ENCODE measurements around the gene ST8SIA4. TPM values are rescaled to one million over a fixed set of nuclear protein-coding genes. Genes with fewer than 3 reads are reported as not detected.
A peak's percentile ranks its signal among the peaks of the same experiment; 100 is the strongest.

ST8SIA4 gene
- polyA plus RNA-seq, 3 donors: 12.4 to 36.4 (median 30.7) TPM

DNA sequence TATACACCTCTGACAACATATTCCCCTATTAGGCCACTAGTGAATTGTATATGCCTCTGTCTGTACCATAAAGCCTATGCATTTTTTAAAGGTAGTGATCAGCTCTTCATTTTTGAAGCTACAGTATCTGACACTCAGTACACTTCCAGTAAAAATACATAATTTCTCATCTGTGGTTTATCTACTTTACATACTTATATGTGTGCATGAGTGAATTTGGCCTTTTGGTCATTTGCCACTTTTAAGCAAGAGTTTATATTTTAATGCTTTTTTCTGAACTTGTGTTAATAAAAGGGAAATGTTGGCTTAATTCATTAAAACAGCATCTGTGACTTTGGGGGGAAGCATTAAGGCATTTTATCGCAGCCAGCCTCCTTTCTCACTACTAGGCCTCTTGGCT, 47.8 kb downstream of the ST8SIA4 start:
- Mint-ChIP-seq H3K9me3 (no peaks in the 10 kb centered on the region), H3K36me3 (peaks cover 27 to 38% of the 10 kb centered on the region in 2 donors), H3K27me3 (ENCODE audit: low read depth in 3 of 3) (no peaks in the 10 kb centered on the region), H3K4me3 (no peak overlapping the region), H3K4me1 (peaks cover 42% of the 10 kb centered on the region), H3K27ac (peak overlapping the region in 3 of 7 donors; percentile 47 to 79 (median 58))
- Histone ChIP-seq H3K27me3 (ENCODE audit: control insufficient read depth in 2 of 2, insufficient read depth in 2 of 2, low read length in 2 of 2) (no peaks in the 10 kb centered on the region), H3K9ac (ENCODE audit: insufficient read depth, low read length, poor library complexity, severe bottlenecking) (no peak overlapping the region), H2AFZ (ENCODE audit: insufficient read depth, low read depth, low read length, poor library complexity, severe bottlenecking) (no peak overlapping the region), H4K20me1 (ENCODE audit: insufficient read depth, low read length) (peaks cover 3% of the 10 kb centered on the region), H3K27ac (ENCODE audit: low read depth in 1 of 2, low read length in 2 of 2) (peak overlapping the region in 1 of 2 donors; percentile 80), H3K9me3 (replicated peaks in 1 of 2; ENCODE audit: control insufficient read depth in 1 of 2, insufficient read depth in 1 of 2, low read length in 2 of 2) (no peaks in the 10 kb centered on the region), H3K4me1 (ENCODE audit: control insufficient read depth in 1 of 2, insufficient read depth in 2 of 2, low read length in 2 of 2) (peaks cover 23 to 34% of the 10 kb centered on the region in 2 donors), H3K4me2 (replicated peaks; ENCODE audit: extremely low read depth, low read length, poor library complexity, severe bottlenecking) (no peak overlapping the region), H3K79me2 (ENCODE audit: insufficient read depth, low read length) (peaks cover 36% of the 10 kb centered on the region), H3K4me3 (replicated peaks in 1 of 3; ENCODE audit: low read depth in 2 of 3, low read length in 3 of 3) (peak overlapping the region in 1 of 3 experiments; percentile 1), H3K36me3 (replicated peaks in 1 of 2; ENCODE audit: control insufficient read depth in 1 of 2, insufficient read depth in 2 of 2, low read length in 2 of 2) (peaks cover 10 to 30% of the 10 kb centered on the region in 2 donors)
- TF ChIP-seq, protein P1, sequence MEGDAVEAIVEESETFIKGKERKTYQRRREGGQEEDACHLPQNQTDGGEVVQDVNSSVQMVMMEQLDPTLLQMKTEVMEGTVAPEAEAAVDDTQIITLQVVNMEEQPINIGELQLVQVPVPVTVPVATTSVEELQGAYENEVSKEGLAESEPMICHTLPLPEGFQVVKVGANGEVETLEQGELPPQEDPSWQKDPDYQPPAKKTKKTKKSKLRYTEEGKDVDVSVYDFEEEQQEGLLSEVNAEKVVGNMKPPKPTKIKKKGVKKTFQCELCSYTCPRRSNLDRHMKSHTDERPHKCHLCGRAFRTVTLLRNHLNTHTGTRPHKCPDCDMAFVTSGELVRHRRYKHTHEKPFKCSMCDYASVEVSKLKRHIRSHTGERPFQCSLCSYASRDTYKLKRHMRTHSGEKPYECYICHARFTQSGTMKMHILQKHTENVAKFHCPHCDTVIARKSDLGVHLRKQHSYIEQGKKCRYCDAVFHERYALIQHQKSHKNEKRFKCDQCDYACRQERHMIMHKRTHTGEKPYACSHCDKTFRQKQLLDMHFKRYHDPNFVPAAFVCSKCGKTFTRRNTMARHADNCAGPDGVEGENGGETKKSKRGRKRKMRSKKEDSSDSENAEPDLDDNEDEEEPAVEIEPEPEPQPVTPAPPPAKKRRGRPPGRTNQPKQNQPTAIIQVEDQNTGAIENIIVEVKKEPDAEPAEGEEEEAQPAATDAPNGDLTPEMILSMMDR (IDR thresholded peaks at IDR 0.05): no peak
- intact Hi-C loops (cut with micrococcal nuclease): no loop called here
- DNase-seq: no peak
- WGBS (ENCODE audit: insufficient coverage): no CpG with 5 or more reads among the region's 1 CpG

DNA sequence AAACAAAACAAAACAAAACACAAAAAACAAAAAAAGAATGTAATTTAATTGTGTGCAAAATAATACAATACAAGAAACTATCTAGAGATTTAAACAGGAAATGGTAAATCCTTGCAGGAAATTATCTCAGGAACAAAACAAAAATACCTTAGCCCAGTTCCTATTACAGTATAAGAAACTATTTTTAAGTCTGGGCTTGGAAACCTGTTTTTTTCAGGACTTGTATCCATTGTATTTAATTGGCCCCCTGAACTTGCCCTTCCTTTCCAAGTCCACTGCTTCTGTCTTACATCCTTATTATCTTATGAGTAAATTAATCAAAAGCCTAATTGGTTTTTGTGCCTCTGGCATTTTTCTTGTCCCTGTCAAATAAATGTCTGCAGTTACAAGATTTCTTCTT, 48.5 kb downstream of the ST8SIA4 start:
- Histone ChIP-seq H3K4me1 (ENCODE audit: control insufficient read depth in 1 of 2, insufficient read depth in 2 of 2, low read length in 2 of 2) (peaks cover 23 to 34% of the 10 kb centered on the region in 2 donors), H3K27me3 (ENCODE audit: control insufficient read depth in 2 of 2, insufficient read depth in 2 of 2, low read length in 2 of 2) (no peaks in the 10 kb centered on the region), H4K20me1 (ENCODE audit: insufficient read depth, low read length) (no peaks in the 10 kb centered on the region), H3K27ac (ENCODE audit: low read depth in 1 of 2, low read length in 2 of 2) (peak overlapping the region in 1 of 2 donors; percentile 80), H3K79me2 (ENCODE audit: insufficient read depth, low read length) (peaks cover 36% of the 10 kb centered on the region), H3K4me2 (replicated peaks; ENCODE audit: extremely low read depth, low read length, poor library complexity, severe bottlenecking) (no peak overlapping the region), H3K4me3 (replicated peaks in 1 of 3; ENCODE audit: low read depth in 2 of 3, low read length in 3 of 3) (peak overlapping the region in 1 of 3 experiments; percentile 1), H2AFZ (ENCODE audit: insufficient read depth, low read depth, low read length, poor library complexity, severe bottlenecking) (no peak overlapping the region), H3K9me3 (replicated peaks in 1 of 2; ENCODE audit: control insufficient read depth in 1 of 2, insufficient read depth in 1 of 2, low read length in 2 of 2) (no peaks in the 10 kb centered on the region), H3K9ac (ENCODE audit: insufficient read depth, low read length, poor library complexity, severe bottlenecking) (no peak overlapping the region), H3K36me3 (replicated peaks in 1 of 2; ENCODE audit: control insufficient read depth in 1 of 2, insufficient read depth in 2 of 2, low read length in 2 of 2) (peaks cover 13 to 30% of the 10 kb centered on the region in 2 donors)
- H3K4me1 Mint-ChIP-seq: peaks cover 42% of the 10 kb centered on the region
- no peaks in the 10 kb centered on the region for H3K27me3 Mint-ChIP-seq (ENCODE audit: low read depth in 3 of 3)
- no peak for DNase-seq
- H3K9me3 Mint-ChIP-seq: peaks cover 0 to under 1% (median 0%) of the 10 kb centered on the region in 7 donors
- H3K27ac Mint-ChIP-seq: peak overlapping the region; percentile 58 to 86 (median 79)
- H3K4me3 Mint-ChIP-seq: no peak overlapping the region
- peaks cover 24 to 36% of the 10 kb centered on the region in 2 donors for H3K36me3 Mint-ChIP-seq
- TF ChIP-seq, protein P1 (IDR thresholded peaks at IDR 0.05): no peak
- intact Hi-C loops (cut with micrococcal nuclease): no loop called here
